ENCODE measurements around the gene CDK11B.
"Not testable (repeated sequence)": the region's sequence is repeated elsewhere in the genome, so short reads cannot be mapped to it uniquely, and the experiment has no call there.

Gene CDK11B

DNA sequence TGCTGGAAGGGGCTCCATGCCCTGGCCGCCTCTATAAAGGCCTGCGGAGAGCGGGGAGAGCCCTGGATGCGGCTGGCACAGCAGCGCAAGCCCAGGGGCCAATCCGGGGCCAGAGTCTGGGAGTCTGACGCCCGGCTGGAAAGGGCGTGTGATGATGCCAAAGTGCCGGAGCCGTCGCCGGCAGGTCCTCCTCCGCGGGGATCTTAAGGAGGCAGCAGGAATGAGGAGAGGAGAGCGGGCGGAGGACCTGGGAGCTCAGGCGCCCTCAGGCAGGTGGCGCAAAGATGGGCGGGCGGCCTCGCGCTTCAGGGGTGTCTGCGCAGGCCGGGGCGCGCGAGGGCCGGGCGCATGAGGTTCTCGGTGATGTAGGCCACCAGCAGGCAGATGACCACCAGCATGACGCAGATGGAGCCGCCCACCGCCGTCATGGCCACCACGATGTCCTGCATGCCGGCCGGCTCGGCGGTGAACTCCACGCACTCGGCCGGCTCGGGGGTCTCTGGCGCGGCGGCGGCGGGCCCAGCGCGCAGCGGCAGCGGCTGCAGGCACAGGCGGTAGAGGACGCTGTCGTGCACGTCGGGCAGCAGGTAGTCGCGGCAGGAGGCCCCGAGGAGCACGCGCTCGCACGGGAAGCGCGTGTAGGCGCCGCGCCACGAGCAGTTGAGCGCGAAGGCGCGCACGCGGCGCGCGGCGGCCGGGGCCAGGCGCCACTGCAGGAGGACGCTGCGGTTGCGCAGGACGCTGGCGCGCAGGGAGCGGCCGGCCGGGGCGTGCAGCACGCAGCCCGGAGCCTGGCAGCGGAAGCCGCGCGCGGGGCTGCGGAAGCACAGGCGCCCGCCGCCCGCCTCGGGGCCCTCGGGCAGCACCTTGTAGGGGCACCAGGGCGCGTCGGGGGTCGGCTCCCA, 59.5 kb downstream of the CDK11B start:
- no peak for DNase-seq (ENCODE audit: low spot score)

DNA sequence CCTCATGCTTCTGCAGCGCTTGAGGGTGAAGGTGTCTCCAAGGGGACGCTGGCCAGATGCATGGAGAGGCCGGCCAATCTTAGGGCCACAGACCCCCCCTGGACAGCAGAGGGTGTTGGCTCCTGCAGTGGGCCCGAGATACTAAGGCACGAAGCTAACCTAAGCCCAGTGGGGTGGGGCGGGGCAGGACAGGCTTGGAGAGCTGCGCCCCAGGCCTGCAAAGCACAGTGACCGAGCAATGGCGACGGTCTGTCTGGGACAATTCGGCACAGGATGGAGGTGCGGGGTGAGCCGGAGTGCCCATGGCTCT, 60.1 kb downstream of the CDK11B start:
- no peak for DNase-seq (ENCODE audit: low spot score)

- no peak for DNase-seq (ENCODE audit: low spot score)
These were observed 60.6 kb downstream of the CDK11B start for GRCh38 chr1:1598051-1598719.

GRCh38 chr1:1597275-1597930, 61.4 kb downstream of the CDK11B start:
- DNase-seq (ENCODE audit: low spot score), result no peak

GRCh38 chr1:1596493-1597274, 62.1 kb downstream of the CDK11B start:
- DNase-seq (ENCODE audit: low spot score), result no peak

GRCh38 chr1:1595341-1595740, 63.5 kb downstream of the CDK11B start:
- not testable (repeated sequence) for DNase-seq (ENCODE audit: low spot score)

- no peak for DNase-seq (ENCODE audit: low spot score)
These were observed 64.1 kb downstream of the CDK11B start for GRCh38 chr1:1594602-1595260.

DNA sequence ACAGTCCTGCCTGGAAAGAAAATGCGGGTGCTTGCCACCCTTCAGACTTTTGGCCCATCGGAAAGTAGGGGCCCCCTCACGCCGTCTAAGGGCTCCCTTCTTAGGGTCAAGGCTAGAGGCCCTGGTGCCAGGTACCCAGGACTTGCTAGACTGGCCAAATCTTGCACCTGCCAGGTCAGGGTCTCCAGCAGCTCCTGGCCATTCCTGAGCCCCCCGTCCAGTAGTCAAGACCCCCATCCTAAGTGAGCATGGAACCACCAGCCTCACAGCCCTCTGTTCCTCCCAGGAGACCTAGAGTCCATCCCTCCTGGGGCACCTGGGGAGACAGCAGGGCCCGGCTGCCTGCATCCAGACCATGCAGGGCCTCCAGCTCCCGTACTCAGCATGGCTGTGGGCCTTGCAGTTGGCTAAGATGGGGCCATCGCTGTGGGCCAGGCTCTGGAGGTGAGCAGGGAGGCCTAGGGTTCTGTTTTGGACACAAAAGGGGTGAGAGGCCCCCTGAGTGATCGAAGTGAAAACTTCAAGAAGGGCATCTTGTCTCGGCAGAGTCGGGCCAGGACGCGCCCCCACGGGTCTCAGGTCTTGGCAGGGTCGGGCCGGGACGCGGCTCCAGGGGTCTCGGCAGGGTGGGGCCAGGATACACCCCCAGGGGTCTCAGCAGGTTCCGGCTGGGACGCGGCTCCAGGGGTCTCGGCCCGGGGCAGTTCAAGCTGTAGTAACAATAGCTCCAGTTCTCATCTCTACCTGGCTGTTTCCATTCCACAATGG, 64.8 kb downstream of the CDK11B start:
- no peak for DNase-seq (ENCODE audit: low spot score)

DNA sequence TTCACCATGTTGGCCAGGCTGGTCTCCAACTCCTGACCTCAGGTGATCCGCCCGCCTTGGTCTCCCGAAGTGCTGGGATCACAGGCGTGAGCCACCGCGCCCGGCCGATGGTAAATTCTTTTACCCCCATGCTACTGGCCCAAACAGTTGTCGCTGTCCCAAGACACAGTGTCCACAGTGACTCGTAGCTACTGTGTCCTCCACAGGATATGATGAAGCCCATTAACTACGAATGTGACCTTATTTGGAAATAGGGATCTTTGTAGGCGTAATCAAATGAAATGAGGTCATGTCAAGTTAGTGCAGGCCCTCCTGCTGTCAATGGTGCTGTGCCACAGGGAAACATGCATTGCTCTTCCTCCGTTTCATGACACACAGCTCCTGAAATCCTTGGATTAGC, 67.4 kb downstream of the CDK11B start:
- DNase-seq (ENCODE audit: low spot score), result no peak

Data from pons (tissue), 1 donor.